Measurements from ENCODE around the gene PPM1E.
"Not testable (repeated sequence)": the region's sequence is repeated elsewhere in the genome, so short reads cannot be mapped to it uniquely, and the experiment has no call there.

PPM1E gene

GRCh38 chr17:58957725-58958073 lies 202.0 kb downstream of the PPM1E start:
- DNase-seq, result not testable (repeated sequence)

DNA sequence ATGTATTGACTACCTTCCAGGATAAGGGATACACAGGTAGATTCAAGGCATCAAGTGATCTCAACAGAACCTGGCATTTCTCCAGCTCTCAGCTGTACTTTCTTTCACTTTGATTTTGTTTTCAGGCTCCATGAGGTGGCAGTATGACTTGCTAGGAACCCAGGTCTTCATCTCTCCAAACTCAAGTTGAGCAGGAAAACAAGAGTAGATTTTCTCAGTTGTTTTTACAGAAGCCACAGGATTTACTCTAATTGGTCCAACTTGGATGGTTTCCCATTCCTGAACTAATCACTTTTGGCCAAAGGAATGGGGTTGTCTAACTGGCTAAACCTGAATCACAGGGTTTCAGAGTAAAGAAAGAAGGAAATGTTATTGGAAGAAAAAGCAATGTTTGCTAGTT lies 204.4 kb downstream of the PPM1E start:
- no peak for DNase-seq

GRCh38 chr17:58965221-58965620 lies 209.6 kb downstream of the PPM1E start:
- no peak for DNase-seq

GRCh38 chr17:58966208-58966607 lies 210.6 kb downstream of the PPM1E start:
- DNase-seq, result no peak

GRCh38 chr17:58968426-58969061 lies 212.9 kb downstream of the PPM1E start:
- DNase-seq, result no peak

DNA sequence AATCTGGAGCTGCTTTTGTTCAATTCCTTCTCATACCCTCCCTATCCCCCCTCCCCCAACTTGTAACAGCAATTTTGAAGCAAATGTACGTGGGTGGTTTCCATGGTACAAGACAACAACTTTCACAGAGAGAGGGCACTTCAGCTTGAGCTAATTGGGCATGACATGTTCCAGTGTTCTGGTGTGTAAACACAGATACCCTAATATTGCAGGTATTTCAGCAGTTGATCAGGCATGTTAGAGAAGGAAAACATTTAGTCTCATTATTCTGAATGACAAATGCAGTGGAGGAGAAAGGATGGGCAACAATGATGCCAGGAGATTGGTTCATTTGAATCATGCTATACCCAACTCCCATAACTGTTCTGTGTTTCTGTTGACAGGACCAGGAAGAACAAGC lies 213.5 kb downstream of the PPM1E start:
- DNase-seq, result peak; percentile 91

GRCh38 chr17:58969612-58970011 lies 214.0 kb downstream of the PPM1E start:
- DNase-seq, result no peak

DNA sequence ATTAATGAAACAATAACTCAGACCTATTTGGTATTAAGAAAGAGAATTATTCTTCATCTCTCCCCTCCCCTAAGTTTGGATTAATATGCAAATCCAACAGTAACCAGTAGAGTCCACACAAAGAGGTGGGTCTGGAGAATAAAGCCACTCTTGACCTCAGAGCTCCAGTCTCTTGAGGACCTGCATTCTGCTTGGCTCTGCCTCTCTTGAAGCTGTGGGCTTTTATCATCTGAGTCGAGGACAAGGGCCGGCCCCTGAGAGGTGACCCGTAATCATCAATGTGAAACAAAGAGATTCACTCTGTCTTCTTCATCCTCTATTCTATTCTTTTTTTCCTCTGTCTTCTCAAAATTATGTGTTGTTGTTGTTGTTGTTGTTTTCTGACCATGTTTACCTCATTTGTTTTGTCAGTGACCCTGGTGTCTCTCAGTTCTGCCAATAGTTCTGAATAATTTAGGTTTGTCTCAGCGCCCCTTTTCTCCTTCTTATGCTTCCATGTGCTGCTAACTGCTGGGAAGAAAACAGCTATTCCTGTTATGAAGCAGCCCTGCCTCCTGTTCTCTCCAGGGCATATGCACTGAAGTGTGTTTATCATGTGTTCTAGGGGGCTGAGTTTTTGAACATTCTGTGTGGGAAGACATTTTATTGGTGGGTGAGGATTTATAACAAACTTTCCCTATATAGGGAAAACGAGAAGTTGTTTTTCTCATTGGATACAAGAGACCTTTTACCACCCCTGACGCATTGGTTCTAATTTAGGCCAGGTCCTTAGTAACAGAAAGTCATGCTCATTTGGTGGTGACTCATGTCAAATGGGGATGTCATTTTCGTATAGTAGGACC lies 215.2 kb downstream of the PPM1E start:
- DNase-seq, result no peak

- DNase-seq, result no peak
These were observed 218.7 kb downstream of the PPM1E start for GRCh38 chr17:58974354-58974753.

GRCh38 chr17:58976541-58976940 lies 220.9 kb downstream of the PPM1E start:
- DNase-seq, result no peak

DNA sequence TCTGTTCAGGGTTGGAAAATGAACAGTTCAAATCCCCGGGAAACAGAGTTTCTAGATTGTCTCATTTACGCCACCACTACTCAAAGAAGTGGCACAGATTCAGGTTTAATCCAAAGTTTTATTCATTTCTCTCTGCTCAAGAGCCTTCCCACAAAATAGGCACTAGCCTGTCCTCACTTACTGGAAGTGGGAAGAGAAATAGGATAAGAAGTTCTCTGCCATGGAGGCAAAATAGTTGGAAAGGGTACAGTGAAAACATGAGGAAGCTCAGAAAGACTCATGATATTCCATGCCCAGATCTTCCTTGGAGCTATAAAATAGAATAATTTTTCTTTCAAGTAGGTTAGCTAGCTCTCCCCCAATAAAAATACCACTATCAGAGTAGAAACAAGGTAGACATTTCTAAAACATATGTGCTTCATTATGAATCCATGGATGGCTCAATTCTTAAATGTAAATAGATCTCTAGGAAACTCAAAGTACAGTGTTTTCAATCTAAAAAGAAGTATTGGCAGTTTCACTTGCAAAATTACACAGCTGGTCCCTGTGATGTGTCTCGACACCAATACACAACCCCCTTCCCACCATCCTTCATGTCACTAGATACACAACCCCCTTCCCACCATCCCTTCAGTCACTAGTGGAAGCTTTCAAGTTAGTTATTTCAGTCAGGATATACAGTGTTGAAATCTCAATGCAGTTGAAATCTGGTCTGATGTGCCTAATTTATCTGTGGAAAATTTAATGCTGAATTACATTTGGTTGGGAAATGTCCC lies 225.2 kb downstream of the PPM1E start:
- no peak for DNase-seq

- no peak for DNase-seq
These were observed 227.0 kb downstream of the PPM1E start for GRCh38 chr17:58982626-58983025.

DNA sequence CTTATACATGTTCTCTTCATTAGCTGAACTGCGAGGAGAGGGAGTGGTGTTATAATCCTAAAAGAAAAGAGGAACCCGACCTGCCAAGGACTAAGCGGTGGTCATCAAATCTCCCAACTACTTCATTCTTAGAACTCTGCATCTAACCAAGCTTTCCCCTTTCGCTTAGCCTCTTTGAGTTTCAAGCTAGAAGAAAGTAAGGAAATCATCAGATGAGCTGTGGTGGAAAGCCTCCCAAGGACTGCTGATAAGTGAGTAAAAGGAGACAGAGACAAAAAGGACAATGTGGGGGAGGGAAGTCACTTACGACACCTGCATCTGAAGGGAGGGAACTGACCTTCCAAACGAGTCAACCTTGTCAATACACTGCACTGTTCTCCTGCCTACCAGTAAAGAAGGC lies 229.7 kb downstream of the PPM1E start:
- DNase-seq, result no peak

DNA sequence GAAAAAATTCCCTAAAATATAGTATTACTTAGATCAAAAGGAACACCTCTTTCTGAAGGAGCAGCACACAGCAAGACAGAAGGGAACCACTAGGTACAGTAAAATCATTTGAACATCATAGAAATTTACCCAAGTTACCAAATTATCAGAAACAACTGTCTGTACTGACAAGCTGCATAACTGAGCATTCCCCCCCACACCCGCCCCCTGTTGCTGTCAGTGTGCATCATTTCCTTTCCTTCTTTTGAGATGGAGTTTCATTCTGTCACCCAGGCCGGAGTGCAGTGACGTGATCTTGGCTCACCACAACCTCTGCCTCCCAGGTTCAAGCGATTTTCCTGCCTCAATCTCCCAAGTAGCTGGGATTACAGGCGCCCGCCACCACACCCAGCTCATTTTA lies 230.3 kb downstream of the PPM1E start:
- no peak for DNase-seq

DNA sequence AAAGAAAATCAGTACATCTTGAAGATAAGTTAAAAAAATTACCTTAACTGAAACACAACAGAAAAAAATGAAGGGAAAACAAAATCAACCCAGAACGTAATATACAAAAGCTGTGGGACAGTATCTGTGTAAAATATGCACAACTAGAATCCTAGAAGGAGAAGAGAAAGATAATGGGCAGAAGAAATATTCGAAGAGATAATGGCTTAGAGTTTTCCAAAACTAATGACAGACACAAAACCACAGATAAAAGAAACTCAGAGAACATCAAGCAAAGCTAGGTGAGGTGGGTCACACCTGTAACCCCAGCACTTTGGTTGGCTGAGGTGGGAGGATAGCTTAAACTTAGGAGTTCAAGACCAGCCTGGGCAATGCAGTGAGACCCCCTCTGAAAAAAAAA lies 234.0 kb downstream of the PPM1E start:
- DNase-seq, result no peak

- DNase-seq, result no peak
These were observed 236.2 kb downstream of the PPM1E start for GRCh38 chr17:58991718-58992331.

DNA sequence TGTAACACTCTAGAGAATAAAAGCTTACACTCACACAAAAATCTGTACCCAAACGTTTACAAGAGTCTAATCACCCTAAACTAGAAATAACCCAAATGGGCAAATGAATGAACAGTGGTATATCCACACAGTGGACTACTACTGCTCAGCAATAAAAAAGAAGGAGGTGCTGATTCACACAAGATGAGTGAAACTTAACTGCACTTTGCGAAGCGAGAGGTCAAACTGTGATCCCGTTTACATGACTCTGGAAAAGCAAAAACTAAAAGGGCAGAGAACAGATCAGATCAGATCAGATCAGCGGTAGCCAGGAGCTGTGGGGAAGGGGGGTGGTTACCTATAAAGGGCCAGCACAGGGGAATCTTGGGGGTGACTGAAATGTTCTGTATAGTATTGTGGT lies 237.7 kb downstream of the PPM1E start:
- no peak for DNase-seq

- no peak for DNase-seq
These were observed 239.7 kb downstream of the PPM1E start for GRCh38 chr17:58995247-58995940.

DNA sequence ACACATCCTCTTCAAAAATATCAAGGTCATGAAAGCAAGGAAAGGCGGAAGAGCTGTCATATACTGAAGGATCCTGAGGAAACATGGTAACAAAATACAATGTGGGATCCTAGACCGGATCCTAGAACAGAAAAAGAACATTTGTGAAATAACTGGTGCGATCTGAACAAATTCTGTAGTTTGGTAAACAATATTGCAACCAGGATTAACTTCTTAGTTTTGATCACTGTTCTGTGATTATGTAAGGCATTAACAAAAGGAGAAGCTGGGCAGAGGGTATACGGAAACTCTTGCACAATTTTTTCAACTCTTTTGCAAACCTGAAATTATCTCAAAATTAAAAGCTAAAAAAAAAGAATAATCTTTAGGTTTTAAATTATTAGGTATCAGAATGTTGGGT lies 241.3 kb downstream of the PPM1E start:
- DNase-seq, result no peak

DNA sequence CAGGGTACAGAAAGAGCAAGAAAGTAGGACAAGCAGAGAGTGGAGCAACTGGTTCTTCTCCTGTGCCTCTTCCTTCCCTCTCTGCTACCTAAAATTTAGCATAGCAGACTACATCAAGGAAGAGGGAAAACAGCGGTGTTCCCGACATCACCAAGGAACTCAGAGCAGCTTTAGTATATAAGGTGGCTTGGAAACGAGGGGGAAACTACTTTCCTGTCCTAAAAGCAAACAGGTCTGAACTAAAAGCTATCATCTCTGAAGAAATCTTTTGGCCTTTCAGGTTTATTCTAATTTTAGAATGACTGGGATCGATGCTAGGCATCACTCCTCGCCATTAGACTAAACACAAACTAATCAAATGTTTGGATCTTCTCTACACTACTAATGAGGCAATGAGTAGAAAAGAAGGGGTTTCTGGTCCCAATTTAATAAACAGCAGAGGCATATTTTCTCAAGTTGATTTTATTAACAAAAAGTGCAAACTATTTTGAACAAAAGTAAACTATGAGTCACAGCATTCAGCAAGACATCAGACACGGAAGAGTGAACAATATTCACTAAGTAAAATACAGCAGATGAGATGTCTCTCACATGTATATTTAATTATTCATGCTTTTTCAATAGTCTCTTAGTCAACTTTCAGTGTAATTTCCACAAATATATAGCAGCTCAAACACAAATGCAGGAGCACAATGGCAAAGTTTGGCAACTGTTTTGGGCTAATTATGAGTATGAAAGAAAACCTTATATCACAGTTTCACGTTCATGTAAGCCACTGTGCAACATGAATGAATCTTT lies 242.3 kb downstream of the PPM1E start:
- no peak for DNase-seq

- no peak for DNase-seq
These were observed 243.2 kb downstream of the PPM1E start for GRCh38 chr17:58998871-58999270.

DNA sequence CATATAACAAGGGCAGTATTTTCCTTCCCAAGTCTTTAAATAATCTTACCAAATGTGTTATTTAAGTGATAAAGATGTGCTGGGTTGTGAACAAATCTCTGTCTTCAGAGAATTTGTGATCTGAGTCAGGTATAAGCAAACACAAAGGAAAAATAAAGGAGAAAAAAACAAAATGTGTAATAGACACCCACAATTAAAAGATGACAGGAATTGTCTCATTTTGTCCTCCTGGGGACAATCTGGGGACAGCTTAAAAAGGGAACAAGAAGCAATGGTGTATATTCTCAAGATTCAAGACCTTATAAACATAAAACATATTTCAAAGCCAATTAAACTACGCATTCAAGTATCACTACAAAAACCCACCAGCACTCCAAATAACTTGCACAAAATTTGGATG lies 243.8 kb downstream of the PPM1E start:
- no peak for DNase-seq

Data from NCI-H1417 treated with DMSO at 0.1 percent for 48 hours (cell line).